ENCODE data around the gene TMEM165. TPM values are rescaled to one million over a fixed set of nuclear protein-coding genes. Genes with fewer than 3 reads are reported as not detected.

Gene TMEM165
- total and polyA plus RNA-seq, 10 of the 15 experiments (the other 5 are each of a cell fraction or from before 2014, with no cell fraction given), result 18.3 to 141 (median 81.1) TPM

DNA sequence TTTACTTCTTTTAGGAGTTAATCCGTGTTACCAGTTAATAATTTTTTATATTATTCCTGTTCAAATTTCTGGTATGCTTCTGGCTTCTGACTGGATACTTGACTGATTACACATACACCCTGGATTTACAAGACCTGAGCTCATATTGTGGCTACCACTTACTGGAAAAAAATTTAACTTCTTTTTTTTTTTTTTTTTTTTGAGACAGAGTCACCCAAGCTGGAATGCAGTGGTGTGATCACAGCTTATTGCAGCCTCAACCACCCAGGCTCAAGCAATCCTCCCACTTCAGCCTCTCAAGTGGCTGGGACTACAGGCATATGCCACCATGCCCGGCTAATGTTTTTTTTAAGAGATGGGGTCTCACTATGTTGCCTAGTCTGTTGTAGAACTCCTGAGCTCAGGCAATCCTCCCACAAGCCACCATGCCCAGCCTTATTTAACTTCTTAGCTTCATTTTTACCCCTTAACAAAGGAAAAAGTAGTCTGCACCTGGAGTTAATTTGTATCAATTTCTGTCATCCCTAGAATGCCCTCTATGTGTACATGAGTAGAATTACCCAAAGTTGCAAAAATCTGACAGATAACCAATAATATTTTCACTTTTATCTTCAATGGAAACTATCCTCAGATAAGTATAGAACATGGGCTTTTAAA is 50.3 kb downstream of the TMEM165 start:
- CTCF ChIA-PET, result interaction anchor here (0.6 to 2.1 kb wide), 10 partner anchors 9 to 420 kb away, joined by 3 to 8 read pairs (median 4); no protein-coding TSS in a partner anchor
- no peak overlapping the region for H3K4me3 ChIP-seq
- no peaks in the 10 kb centered on the region for H4K20me1 ChIP-seq (ENCODE audit: control insufficient read depth, insufficient read depth)
- H3K27ac ChIP-seq (ENCODE audit: control insufficient read depth, insufficient read depth), result no peak overlapping the region
- H3K4me2 ChIP-seq (ENCODE audit: control insufficient read depth, insufficient read depth), result no peak overlapping the region
- H2AFZ ChIP-seq (ENCODE audit: control insufficient read depth, low read depth, low read length), result no peak overlapping the region
- no TSS peak for BruUV-seq (replicated peaks)
- no peaks in the 10 kb centered on the region for H3K27me3 ChIP-seq (replicated peaks in 1 of 2; ENCODE audit: control insufficient read depth in 2 of 2, insufficient read depth in 2 of 2, low read length in 1 of 2)
- ATAC-seq (no peak), DNase-seq (ENCODE audit: low read depth, low spot score) (no peak), FAIRE-seq (peak; percentile 18)
- intact Hi-C loops (cut with micrococcal nuclease; ENCODE audit: unreplicated experiment) (loop anchor here (5.0 to 10.0 kb wide), 2 partner anchors 101 to 289 kb away; partner anchors contain the start of gene CLOCK), in situ Hi-C loops (cut with MboI) (no loop called here)
- TF ChIP-seq YY1 (IDR thresholded peaks at IDR 0.05; ENCODE audit: low read depth, low read length) (no peak), BRCA1 (IDR thresholded peaks at IDR 0.05; ENCODE audit: low read depth, low read length) (no peak), MEF2A (IDR thresholded peaks at IDR 0.05; ENCODE audit: insufficient read depth, low read depth, low read length) (no peak), TCF7 (IDR thresholded peaks at IDR 0.05; ENCODE audit: borderline replicate concordance) (no peak), KAT2A (conservative IDR thresholded peaks at IDR 0.05; ENCODE audit: control insufficient read depth, low read depth, low read length) (no peak), ZNF622 (IDR thresholded peaks at IDR 0.05) (no peak), TARDBP (IDR thresholded peaks at IDR 0.05; ENCODE audit: borderline replicate concordance) (no peak), ZNF207 (IDR thresholded peaks at IDR 0.05; ENCODE audit: borderline replicate concordance) (no peak), BHLHE40 (IDR thresholded peaks at IDR 0.05; ENCODE audit: borderline replicate concordance in 1 of 2, low read depth in 2 of 2, low read length in 1 of 2) (no peak), IRF4 (IDR thresholded peaks at IDR 0.05; ENCODE audit: low read depth, low read length) (no peak)
- TF ChIP-seq, protein P1, sequence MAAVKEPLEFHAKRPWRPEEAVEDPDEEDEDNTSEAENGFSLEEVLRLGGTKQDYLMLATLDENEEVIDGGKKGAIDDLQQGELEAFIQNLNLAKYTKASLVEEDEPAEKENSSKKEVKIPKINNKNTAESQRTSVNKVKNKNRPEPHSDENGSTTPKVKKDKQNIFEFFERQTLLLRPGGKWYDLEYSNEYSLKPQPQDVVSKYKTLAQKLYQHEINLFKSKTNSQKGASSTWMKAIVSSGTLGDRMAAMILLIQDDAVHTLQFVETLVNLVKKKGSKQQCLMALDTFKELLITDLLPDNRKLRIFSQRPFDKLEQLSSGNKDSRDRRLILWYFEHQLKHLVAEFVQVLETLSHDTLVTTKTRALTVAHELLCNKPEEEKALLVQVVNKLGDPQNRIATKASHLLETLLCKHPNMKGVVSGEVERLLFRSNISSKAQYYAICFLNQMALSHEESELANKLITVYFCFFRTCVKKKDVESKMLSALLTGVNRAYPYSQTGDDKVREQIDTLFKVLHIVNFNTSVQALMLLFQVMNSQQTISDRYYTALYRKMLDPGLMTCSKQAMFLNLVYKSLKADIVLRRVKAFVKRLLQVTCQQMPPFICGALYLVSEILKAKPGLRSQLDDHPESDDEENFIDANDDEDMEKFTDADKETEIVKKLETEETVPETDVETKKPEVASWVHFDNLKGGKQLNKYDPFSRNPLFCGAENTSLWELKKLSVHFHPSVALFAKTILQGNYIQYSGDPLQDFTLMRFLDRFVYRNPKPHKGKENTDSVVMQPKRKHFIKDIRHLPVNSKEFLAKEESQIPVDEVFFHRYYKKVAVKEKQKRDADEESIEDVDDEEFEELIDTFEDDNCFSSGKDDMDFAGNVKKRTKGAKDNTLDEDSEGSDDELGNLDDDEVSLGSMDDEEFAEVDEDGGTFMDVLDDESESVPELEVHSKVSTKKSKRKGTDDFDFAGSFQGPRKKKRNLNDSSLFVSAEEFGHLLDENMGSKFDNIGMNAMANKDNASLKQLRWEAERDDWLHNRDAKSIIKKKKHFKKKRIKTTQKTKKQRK (IDR thresholded peaks at IDR 0.05; ENCODE audit: low read depth, low read length), result no peak
- TF ChIP-seq, protein P2, sequence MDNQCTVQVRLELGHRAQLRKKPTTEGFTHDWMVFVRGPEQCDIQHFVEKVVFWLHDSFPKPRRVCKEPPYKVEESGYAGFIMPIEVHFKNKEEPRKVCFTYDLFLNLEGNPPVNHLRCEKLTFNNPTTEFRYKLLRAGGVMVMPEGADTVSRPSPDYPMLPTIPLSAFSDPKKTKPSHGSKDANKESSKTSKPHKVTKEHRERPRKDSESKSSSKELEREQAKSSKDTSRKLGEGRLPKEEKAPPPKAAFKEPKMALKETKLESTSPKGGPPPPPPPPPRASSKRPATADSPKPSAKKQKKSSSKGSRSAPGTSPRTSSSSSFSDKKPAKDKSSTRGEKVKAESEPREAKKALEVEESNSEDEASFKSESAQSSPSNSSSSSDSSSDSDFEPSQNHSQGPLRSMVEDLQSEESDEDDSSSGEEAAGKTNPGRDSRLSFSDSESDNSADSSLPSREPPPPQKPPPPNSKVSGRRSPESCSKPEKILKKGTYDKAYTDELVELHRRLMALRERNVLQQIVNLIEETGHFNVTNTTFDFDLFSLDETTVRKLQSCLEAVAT (IDR thresholded peaks at IDR 0.05), result no peak
- H3K9me3 ChIP-seq (replicated peaks; ENCODE audit: control insufficient read depth, insufficient read depth, low read length), result no peaks in the 10 kb centered on the region
- RAD21 ChIA-PET (ENCODE audit: unreplicated experiment), result interaction anchor here (0.6 kb wide), 1 partner anchor 52 kb away, joined by 4 read pairs; no protein-coding TSS in a partner anchor
- SMC1A ChIA-PET (ENCODE audit: uncharacterized antibody, unreplicated experiment), result interaction anchor here (0.8 to 1.4 kb wide), 9 partner anchors 7 to 159 kb away, joined by 3 to 5 read pairs (median 3); no protein-coding TSS in a partner anchor
- WGBS (ENCODE audit: insufficient coverage, insufficient replicate concordance, low lambda C conversion rate, missing lambda C conversion rate), result 98% methylated on average over 2 of the region's 2 CpGs
- H3K4me1 ChIP-seq (ENCODE audit: control insufficient read depth, insufficient read depth, low read length), result no peaks in the 10 kb centered on the region
- H3K36me3 ChIP-seq (ENCODE audit: control insufficient read depth in 2 of 2, insufficient read depth in 2 of 2, low read length in 1 of 2), result peaks cover 0 to 27% of the 10 kb centered on the region in 2 experiments; a peak in 3 of 4 replicates
- H3K9ac ChIP-seq (ENCODE audit: control insufficient read depth, insufficient read depth, low read length), result no peak overlapping the region
- POLR2A ChIA-PET, result interaction anchor here (0.6 kb wide), 1 partner anchor 266 kb away, joined by 4 read pairs; no protein-coding TSS in a partner anchor
- H3K79me2 ChIP-seq (ENCODE audit: control insufficient read depth, insufficient read depth, low read length), result no peaks in the 10 kb centered on the region
